HUES6 (cell line): ENCODE data around the gene ADPRHL1.

Source experiments
- H3K27ac ChIP-seq: 2 replicates; pipeline ENCODE4 v1.7.0; 2013; ENCODE audit warnings: low read depth, mild to moderate bottlenecking, low read length, inconsistent platforms
- H3K27me3 ChIP-seq: 2 replicates; pipeline ENCODE4 v1.6.1; 2013; ENCODE audit warnings: low read length; ENCODE audit not compliant: control insufficient read depth, insufficient read depth
- H3K36me3 ChIP-seq: 2 replicates; pipeline ENCODE4 v1.6.1; 2013; ENCODE audit warnings: low read length; ENCODE audit not compliant: control insufficient read depth, insufficient read depth
- H3K4me1 ChIP-seq: 2 replicates; pipeline ENCODE4 v1.6.1; 2013; ENCODE audit warnings: low read length; ENCODE audit not compliant: control insufficient read depth, insufficient read depth
- H3K4me3 ChIP-seq: 2 replicates; pipeline ENCODE4 v1.5.1; 2013; ENCODE audit warnings: low read depth, low read length
- H3K9ac ChIP-seq: one replicate; pipeline ENCODE4 v1.6.1; 2013; ENCODE audit warnings: mild to moderate bottlenecking, low read length
- H3K9me3 ChIP-seq: 2 replicates; pipeline ENCODE4 v1.6.1; 2013; ENCODE audit warnings: low read depth, low read length; ENCODE audit not compliant: control insufficient read depth, insufficient read depth

ADPRHL1 gene

DNA sequence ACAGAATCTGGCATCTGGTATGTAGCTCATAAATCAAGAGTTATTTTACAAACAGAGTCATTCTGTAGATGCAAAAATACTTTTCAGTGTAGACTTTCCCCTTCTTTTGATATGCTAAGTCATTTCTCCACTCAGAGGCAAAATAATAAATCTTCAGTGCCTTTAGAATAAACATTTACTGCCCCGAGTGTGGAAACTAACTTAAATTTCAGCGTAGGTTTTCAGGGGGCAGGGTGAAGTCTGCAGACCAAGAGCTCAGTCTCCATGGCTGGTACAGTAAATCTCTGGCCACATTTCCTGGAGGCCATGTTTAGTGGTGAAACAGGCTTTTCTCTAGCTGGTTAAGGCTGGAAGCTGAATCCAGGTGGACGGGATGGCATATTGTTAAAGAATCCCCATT lies 13.1 kb upstream of the ADPRHL1 start:
- Histone ChIP-seq H3K36me3 (peaks cover 47% of the 10 kb centered on the region), H3K9me3 (no peaks in the 10 kb centered on the region), H3K9ac (no peak overlapping the region), H3K4me1 (peaks cover 10% of the 10 kb centered on the region), H3K4me3 (no peak overlapping the region), H3K27me3 (no peaks in the 10 kb centered on the region), H3K27ac (no peak overlapping the region)

DNA sequence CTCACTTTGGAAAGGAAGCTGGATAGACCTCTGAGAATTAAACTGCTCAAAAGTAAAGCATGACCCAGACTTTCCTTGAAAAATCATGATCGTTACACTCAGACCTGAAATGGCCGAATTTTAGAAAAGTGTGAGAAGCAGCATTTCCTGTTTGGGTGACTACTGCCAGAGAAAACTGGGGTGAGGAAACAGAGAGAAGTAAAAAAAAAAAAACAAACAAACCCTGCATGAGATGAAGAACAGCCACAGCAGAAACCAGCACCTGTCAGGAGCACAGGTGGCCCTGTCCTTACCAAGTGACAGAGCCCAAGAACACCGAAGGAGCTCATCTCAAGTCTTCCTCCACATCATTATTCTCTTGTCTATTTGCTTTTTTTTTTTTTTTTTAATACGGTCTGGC lies 12.0 kb upstream of the ADPRHL1 start:
- no peak overlapping the region for H3K9ac ChIP-seq
- H3K9me3 ChIP-seq: no peaks in the 10 kb centered on the region
- H3K27me3 ChIP-seq: no peaks in the 10 kb centered on the region
- peaks cover 56% of the 10 kb centered on the region for H3K36me3 ChIP-seq
- H3K4me1 ChIP-seq: peaks cover 10% of the 10 kb centered on the region
- no peak overlapping the region for H3K4me3 ChIP-seq
- no peak overlapping the region for H3K27ac ChIP-seq

DNA sequence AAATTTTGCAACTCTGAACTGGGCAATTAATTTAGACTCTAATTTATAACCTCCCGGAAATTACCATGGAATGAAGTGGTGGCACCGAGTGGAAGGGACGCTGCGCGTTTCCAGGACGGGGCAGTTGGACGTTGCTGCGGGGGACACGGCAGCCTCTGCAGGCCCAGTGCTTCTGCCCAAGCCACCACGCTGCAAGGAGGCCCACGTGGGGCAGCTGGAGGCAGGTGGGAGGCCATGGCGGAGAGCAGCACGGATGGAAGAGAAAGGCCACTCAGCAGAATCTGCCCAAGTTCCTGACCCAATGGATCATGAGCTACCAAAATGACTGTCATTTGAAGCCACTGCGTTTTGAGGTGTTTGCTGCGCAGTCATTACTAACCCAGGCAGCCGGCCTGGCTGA lies 11.2 kb upstream of the ADPRHL1 start:
- Histone ChIP-seq H3K27ac (no peak overlapping the region), H3K36me3 (peaks cover 60% of the 10 kb centered on the region)

DNA sequence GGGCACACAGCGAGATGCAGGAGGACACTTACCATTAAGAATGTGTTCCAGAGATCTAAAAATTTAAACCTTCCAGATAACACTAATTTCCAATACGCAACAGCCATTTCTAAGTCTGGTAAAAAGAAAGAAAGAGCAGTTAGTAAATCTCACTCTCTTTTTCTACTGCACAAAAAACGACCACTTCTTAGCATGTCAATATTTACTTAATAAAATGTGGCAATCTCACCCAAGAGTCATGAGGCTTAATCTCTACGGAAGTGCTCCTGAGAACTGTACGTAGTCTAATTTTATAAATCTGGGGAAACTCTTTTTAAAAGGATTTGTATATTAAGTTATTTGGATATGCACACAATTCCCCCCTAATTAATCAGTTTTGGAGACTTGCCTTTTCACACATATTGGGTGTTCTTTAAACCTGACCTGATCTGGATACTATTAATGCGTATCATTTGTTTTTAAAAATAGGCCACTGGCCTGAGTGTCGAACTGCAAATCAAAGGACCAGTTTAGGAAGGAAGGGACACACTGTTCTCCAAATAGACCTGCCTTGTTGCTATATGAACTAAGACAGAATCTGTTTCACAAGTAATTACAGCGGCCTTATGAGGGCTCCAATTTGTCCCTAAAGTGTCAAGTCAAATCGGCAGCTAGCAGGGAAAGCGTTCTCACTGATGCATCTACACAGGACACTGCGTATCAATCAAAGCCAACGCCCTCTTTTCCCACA lies 7.9 kb upstream of the ADPRHL1 start:
- no peak overlapping the region for H3K9ac ChIP-seq
- no peaks in the 10 kb centered on the region for H3K9me3 ChIP-seq
- peaks cover 75% of the 10 kb centered on the region for H3K36me3 ChIP-seq
- no peaks in the 10 kb centered on the region for H3K27me3 ChIP-seq
- no peak overlapping the region for H3K4me3 ChIP-seq
- no peak overlapping the region for H3K27ac ChIP-seq
- H3K4me1 ChIP-seq: peaks cover 12% of the 10 kb centered on the region; the same call in 1 of the 2 replicates

More for the DNA sequence above, 11.2 kb upstream of the ADPRHL1 start:
- H3K9me3 ChIP-seq: no peaks in the 10 kb centered on the region
- H3K4me1 ChIP-seq: peaks cover 10% of the 10 kb centered on the region
- no peak overlapping the region for H3K9ac ChIP-seq
- H3K4me3 ChIP-seq: no peak overlapping the region
- no peaks in the 10 kb centered on the region for H3K27me3 ChIP-seq

DNA sequence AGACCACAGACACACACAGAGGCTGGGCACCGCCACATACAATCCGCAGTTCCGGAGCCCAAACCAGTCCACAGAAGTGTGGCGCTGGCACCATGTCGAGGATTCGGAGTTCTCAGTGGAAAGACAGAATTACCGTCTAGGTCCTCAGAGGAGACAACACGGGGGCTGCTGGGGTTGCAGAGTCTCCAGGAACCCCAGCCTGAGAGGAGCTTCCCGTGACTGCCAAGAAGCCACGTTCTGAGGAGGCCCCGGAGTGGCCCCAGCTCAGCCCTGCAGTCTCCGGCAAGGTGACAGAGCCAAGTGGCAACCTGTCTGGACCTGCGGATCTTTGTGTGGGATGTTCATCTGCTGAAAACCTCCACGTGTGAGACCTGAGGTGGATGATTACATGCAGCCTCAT lies 7.3 kb upstream of the ADPRHL1 start:
- peaks cover 77% of the 10 kb centered on the region for H3K36me3 ChIP-seq

DNA sequence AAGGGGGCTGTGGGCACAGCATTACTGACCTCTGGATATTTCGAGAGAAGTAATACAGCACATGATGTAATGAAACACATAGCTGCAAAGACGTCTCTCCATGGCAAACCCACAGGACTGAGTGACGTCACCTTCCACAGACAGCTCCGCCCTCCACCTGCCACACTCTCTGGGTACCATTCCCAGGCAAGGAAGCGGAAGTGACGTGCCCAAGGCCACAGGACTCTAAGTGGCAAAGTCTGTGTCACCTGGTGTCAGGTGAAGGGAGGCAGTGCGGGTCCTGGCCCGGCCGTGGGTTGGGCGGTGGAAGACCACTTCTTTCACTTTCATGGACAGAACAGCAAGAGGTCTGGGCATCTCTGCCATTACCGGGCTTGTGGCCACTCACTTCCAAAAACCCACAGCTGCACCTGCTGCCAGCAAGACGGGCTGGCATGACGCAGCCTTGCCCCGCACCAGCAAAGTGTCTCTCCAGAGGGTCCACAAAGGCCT lies 6.8 kb upstream of the ADPRHL1 start:
- peaks cover 81% of the 10 kb centered on the region for H3K36me3 ChIP-seq
- H3K4me1 ChIP-seq: peaks cover 12% of the 10 kb centered on the region; the same call in 1 of the 2 replicates
- H3K4me3 ChIP-seq: no peak overlapping the region
- no peak overlapping the region for H3K9ac ChIP-seq
- H3K27ac ChIP-seq: no peak overlapping the region
- no peaks in the 10 kb centered on the region for H3K9me3 ChIP-seq
- H3K27me3 ChIP-seq: no peaks in the 10 kb centered on the region

More for the DNA sequence above, 7.3 kb upstream of the ADPRHL1 start:
- H3K9ac ChIP-seq: no peak overlapping the region
- H3K27ac ChIP-seq: no peak overlapping the region
- H3K4me1 ChIP-seq: peaks cover 12% of the 10 kb centered on the region; the same call in 1 of the 2 replicates
- no peak overlapping the region for H3K4me3 ChIP-seq
- no peaks in the 10 kb centered on the region for H3K9me3 ChIP-seq
- no peaks in the 10 kb centered on the region for H3K27me3 ChIP-seq

DNA sequence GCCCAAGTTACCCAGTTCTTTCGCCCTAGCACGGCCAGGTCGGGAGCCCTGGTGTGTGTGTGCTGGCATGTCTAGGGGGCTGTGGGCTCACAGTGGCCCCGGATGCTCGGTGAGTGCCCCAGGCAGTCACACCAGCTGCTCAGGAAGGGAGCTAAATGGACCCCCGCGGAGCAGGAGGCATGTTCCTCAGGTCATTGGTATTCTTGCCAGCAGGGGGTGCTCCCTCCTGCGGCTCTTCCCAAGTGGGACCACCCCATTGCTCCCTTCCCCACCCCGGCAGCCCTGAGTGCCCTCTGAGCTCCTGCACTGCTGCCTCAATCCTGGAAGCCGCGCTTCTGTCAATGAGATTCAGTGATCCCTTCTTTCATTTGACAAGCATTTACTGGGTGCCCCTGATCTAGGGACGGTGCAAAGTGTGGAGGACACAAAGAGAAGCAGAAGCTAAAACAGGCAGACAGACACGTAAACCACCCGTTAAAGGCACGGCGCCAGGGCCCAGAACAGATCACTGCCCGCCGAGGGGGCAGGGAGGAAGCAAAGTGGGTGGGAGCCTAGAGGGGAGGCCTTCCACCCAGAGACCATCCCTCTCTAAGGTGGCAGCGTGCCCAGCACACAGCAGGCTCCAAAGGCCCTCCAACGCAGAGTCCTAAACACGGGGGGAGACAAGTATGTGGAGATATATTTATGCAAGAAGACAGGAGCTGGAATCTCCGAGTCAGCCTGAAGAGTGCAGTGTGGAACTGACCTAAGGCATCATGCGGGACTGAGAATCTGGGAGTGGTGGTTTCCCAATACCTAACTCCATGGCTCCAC lies 5.2 kb upstream of the ADPRHL1 start:
- Histone ChIP-seq H3K4me3 (no peak overlapping the region), H3K27me3 (no peaks in the 10 kb centered on the region), H3K36me3 (peaks cover 82% of the 10 kb centered on the region), H3K9me3 (no peaks in the 10 kb centered on the region), H3K4me1 (peaks cover 12% of the 10 kb centered on the region; the same call in 1 of the 2 replicates), H3K27ac (0 out of 2 replicates have a peak overlapping the region, but pooled peaks have one; percentile 56), H3K9ac (no peak overlapping the region)

DNA sequence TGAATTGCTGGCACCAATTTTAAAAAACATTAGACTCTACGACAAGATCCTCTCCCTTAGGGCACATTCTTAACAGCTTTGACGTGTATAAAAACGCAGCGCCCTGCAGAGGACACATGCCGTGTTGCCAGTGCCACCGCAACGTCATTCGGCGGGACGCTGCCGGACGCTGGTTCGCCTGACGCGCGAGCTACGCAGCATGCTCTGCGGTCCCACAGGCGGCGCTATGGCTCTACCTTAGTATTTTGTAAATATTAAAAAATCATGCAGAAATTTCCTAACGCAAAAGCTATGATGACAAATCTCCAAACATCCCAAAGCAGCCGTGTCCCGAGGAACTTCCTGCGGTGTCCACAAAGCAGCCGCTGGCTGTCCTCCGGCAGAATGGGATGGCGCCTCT lies 4.2 kb upstream of the ADPRHL1 start:
- Histone ChIP-seq H3K27ac (no peak overlapping the region), H3K4me1 (peaks cover 12% of the 10 kb centered on the region; the same call in 1 of the 2 replicates), H3K27me3 (no peaks in the 10 kb centered on the region), H3K9me3 (no peaks in the 10 kb centered on the region), H3K4me3 (no peak overlapping the region), H3K9ac (no peak overlapping the region), H3K36me3 (peaks cover 86% of the 10 kb centered on the region)

DNA sequence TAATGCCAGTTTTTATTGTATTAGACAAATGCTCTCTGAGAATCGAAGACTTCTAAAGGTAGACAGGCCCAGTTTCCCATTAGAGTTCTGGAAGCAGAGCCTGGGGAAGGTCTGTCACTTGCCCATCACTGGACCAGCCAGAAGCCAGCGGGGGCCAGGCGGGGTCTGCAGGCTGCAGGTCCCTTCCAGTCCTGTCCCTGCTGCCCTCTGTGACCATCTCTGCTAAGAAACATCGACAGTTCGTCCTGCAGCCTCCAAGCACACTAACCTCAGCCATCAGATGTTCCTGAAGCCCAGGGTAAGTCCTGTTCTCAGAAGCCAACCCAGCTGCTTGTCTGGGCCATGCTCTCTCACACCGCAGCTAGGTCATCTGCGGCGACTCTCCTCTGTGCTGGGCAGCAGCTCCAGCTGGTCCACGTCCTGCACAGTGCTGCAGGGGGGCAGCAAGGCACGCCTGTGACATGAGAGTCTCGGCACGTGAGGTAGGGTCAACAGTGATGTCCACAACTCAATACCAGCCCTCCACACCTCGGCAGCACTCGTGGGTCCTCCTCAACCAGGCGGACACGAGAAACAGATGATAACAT lies 2.9 kb upstream of the ADPRHL1 start:
- Histone ChIP-seq H3K36me3 (peaks cover 80% of the 10 kb centered on the region), H3K9ac (no peak overlapping the region), H3K27ac (no peak overlapping the region)

DNA sequence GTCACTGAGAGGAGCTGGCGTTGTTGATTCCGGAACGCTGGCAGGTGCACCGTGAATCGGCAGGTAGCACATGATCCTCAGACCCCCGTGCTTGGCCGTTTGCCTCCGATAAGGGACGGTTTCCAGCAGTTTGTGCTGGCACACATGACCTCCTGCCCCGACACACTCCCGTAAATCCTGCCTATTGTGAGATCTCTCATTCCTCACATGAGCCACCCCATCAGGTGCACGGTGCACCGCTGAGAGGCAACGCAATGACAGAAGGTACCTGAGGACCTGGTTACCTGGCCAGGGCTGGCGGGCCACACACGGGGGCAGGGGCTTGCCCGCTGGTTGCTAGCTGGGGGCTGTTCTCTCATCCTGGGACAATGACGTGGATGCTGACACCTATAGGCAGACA lies 2.1 kb upstream of the ADPRHL1 start:
- H3K4me1 ChIP-seq: peaks cover 12% of the 10 kb centered on the region; the same call in 1 of the 2 replicates
- peaks cover 72% of the 10 kb centered on the region for H3K36me3 ChIP-seq
- H3K9me3 ChIP-seq: no peaks in the 10 kb centered on the region
- H3K9ac ChIP-seq: no peak overlapping the region
- no peak overlapping the region for H3K27ac ChIP-seq
- H3K27me3 ChIP-seq: no peaks in the 10 kb centered on the region
- H3K4me3 ChIP-seq: no peak overlapping the region

More for the DNA sequence above, 2.9 kb upstream of the ADPRHL1 start:
- H3K4me1 ChIP-seq: peaks cover 12% of the 10 kb centered on the region; the same call in 1 of the 2 replicates
- H3K27me3 ChIP-seq: no peaks in the 10 kb centered on the region
- no peaks in the 10 kb centered on the region for H3K9me3 ChIP-seq
- H3K4me3 ChIP-seq: no peak overlapping the region
